Gastroesophageal sphincter (tissue), 4 donors: ENCODE measurements around the gene KAZN. TPM values are rescaled to one million over a fixed set of nuclear protein-coding genes. Genes with fewer than 3 reads are reported as not detected.

Source experiments
- ATAC-seq: fragments of 150-250 bp; one replicate; pipeline ENCODE4 v1.9.1; 2016; ENCODE audit warnings: mild to moderate bottlenecking, moderate library complexity
- H3K27ac ChIP-seq, 4 donors: fragments of 200-600 bp; sonication (generic) in 3 of 4; 1 replicate in 3 of 4; 2 replicates in 1 of 4; pipeline ENCODE4 v1.5.1; 2016 to 2019
- H3K27me3 ChIP-seq: fragments of 200-600 bp; sonication (generic); one replicate; pipeline ENCODE4 v1.5.1; 2019
- H3K36me3 ChIP-seq, 2 donors: fragments of 200-600 bp; sonication (generic); one replicate each; pipeline ENCODE4 v1.5.1; 2019; ENCODE audit warnings: control low read depth in 1 of 2
- H3K4me1 ChIP-seq, 3 donors: fragments of 200-600 bp; sonication (generic); 1 replicate in 2 of 3; 2 replicates in 1 of 3; pipeline ENCODE4 v1.5.1; 2016 to 2019; ENCODE audit warnings: control low read depth in 2 of 3
- H3K4me3 ChIP-seq, 2 donors: fragments of 200-600 bp; sonication (generic); one replicate each; pipeline ENCODE4 v1.5.1; 2019; ENCODE audit warnings: mild to moderate bottlenecking in 1 of 2, moderate library complexity in 1 of 2
- H3K9me3 ChIP-seq, 3 donors: fragments of 200-600 bp; sonication (generic); one replicate each; pipeline ENCODE4 v1.5.1; 2017 to 2019; ENCODE audit warnings: control low read depth in 2 of 3
- CTCF ChIP-seq, 4 experiments: fragments of 200-600 bp in 2 of 4; fragments of 450-650 bp in 2 of 4; sonication (generic) in 1 of 4; IDR thresholded peaks; one replicate each; pipeline ENCODE4 v1.5.1; 2017 to 2019; ENCODE audit warnings: antibody characterized with exemption in 4 of 4, mild to moderate bottlenecking in 2 of 4, moderate library complexity in 2 of 4
- EP300 ChIP-seq: sonication (generic); formaldehyde crosslinking; IDR thresholded peaks from one replicate; pipeline ENCODE4 v1.6.1; 2017; ENCODE audit warnings: antibody characterized with exemption, mild to moderate bottlenecking
- POLR2A ChIP-seq, 2 donors: fragments of 450-650 bp; IDR thresholded peaks; one replicate each; pipeline ENCODE4 v1.6.1; 2017; ENCODE audit warnings: antibody characterized with exemption in 2 of 2, mild to moderate bottlenecking in 2 of 2, moderate library complexity in 1 of 2
- POLR2AphosphoS5 ChIP-seq: sonication (generic); formaldehyde crosslinking; IDR thresholded peaks from one replicate; pipeline ENCODE4 v1.6.1; 2017; ENCODE audit warnings: antibody characterized with exemption
- WGBS, 2 donors: methylation state at CpG; one replicate each; pipeline ENCODE4 v1.1.5; 2018; ENCODE audit warnings: low coverage in 1 of 2; 5-methylcytosine and 5-hydroxymethylcytosine counted together
- total RNA-seq, 4 donors: library from RNA; depleted of rRNA; stranded (reverse); fragments of >200 nt; gene quantifications; one replicate each; pipeline ENCODE4 v1.1.0, GENCODE V29; 2016

KAZN gene
- total RNA-seq, 4 donors from 2014 or later: 6.5 to 16.6 (median 11.5) TPM

GRCh38 chr1:14878124-14878523, 279.6 kb downstream of the KAZN start:
- Histone ChIP-seq H3K9me3 (no peaks in the 10 kb centered on the region), H3K27me3 (peaks cover 37% of the 10 kb centered on the region), H3K4me1 (no peaks in the 10 kb centered on the region), H3K4me3 (no peak overlapping the region), H3K27ac (no peak overlapping the region), H3K36me3 (no peaks in the 10 kb centered on the region)
- no peak for TF ChIP-seq CTCF (IDR thresholded peaks at IDR 0.05)
- TF ChIP-seq POLR2AphosphoS5: no peak
- no peak for TF ChIP-seq EP300
- no peak for TF ChIP-seq POLR2A (IDR thresholded peaks at IDR 0.05)
- ATAC-seq: no peak

GRCh38 chr1:14878951-14879350, 280.5 kb downstream of the KAZN start:
- TF ChIP-seq POLR2A (IDR thresholded peaks at IDR 0.05) (no peak), CTCF (IDR thresholded peaks at IDR 0.05) (no peak), POLR2AphosphoS5 (no peak), EP300 (no peak)
- Histone ChIP-seq H3K27me3 (peaks cover 29% of the 10 kb centered on the region), H3K9me3 (no peaks in the 10 kb centered on the region), H3K27ac (no peak overlapping the region), H3K4me3 (no peak overlapping the region), H3K36me3 (no peaks in the 10 kb centered on the region), H3K4me1 (no peaks in the 10 kb centered on the region)
- WGBS, 2 donors: 72 to 74% methylated on average over 4 to 6 of the region's 6 CpGs
- no peak for ATAC-seq

DNA sequence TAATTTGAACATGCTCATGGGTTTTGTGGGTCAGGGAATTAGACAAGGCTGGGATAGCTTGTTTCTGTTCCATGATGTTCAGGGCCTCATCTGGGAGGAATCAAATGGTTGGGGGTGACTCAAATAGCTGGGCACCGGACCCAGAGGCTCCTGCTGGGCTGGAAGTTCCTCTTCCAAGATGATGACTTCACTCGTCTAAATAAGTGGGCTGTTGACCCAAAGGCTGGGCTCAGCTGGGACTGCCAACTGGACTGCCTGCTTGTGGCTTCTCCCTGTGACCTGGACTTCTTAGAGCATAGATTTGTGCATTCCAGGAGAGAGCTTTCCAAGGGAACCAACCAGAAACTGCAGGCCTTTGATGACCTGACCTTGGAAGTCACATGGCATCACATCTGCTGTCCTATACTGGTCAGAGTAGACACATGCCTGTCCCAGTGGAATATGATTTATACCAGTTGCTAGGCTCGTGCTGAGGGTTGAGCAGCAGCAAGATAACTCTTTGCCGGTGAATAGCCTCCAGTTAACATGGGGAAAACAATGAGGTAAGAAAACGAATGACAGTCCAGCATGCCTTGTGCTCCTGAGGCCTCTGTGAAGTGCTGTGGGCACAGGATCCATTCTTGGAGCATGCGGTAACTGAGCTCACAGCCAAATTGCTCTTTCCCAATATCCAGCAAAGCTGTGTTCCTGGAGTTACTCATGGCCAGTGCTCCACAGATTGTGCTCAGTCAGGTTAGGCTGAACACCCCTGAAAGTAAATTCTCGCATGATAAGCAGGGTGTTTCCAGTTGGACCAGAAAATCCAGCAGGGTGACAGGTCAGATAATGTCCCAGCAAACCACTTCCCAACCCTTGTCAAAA, 282.2 kb downstream of the KAZN start:
- Histone ChIP-seq H3K9me3 (no peaks in the 10 kb centered on the region), H3K27ac (peak overlapping the region in 1 of 4 donors; percentile 6)
- peak; percentile 72 for ATAC-seq

GRCh38 chr1:14881775-14882672, 283.5 kb downstream of the KAZN start:
- ATAC-seq: no peak
- H3K27me3 ChIP-seq: peaks cover 8% of the 10 kb centered on the region
- no peak overlapping the region for H3K27ac ChIP-seq
- WGBS, 2 donors: 80 to 88% methylated on average over 4 to 5 of the region's 9 CpGs
- no peak for TF ChIP-seq POLR2AphosphoS5
- TF ChIP-seq EP300: no peak
- TF ChIP-seq POLR2A (IDR thresholded peaks at IDR 0.05): no peak
- no peak for TF ChIP-seq CTCF (IDR thresholded peaks at IDR 0.05)
- no peaks in the 10 kb centered on the region for H3K9me3 ChIP-seq
- H3K36me3 ChIP-seq: no peaks in the 10 kb centered on the region
- no peaks in the 10 kb centered on the region for H3K4me1 ChIP-seq
- H3K4me3 ChIP-seq: no peak overlapping the region

More for the DNA sequence above, 282.2 kb downstream of the KAZN start:
- no peak overlapping the region for H3K4me3 ChIP-seq
- H3K36me3 ChIP-seq: no peaks in the 10 kb centered on the region
- peaks cover 18% of the 10 kb centered on the region for H3K27me3 ChIP-seq
- WGBS, 2 donors: 56 to 80% methylated on average over 3 of the region's 7 CpGs
- TF ChIP-seq POLR2A (IDR thresholded peaks at IDR 0.05) (no peak), POLR2AphosphoS5 (no peak), CTCF (IDR thresholded peaks at IDR 0.05) (no peak), EP300 (no peak)
- no peaks in the 10 kb centered on the region for H3K4me1 ChIP-seq
